GM10266 (cell line): ENCODE measurements around the gene GCDH.

Source experiments
- DNase-seq: peaks from one replicate; pipeline ENCODE4 v3.0.0; 2012; ENCODE audit errors: extremely low spot score
- CTCF ChIP-seq: IDR thresholded peaks from 2 replicates; pipeline ENCODE4 v1.5.1; 2012; ENCODE audit warnings: mild to moderate bottlenecking, low read depth; ENCODE audit not compliant: control insufficient read depth, insufficient read depth; ENCODE audit errors: missing control alignments

The GCDH gene

GRCh38 chr19:12858041-12858928 is 32.7 kb upstream of the GCDH start:
- no peak for TF ChIP-seq CTCF
- DNase-seq, result no peak

DNA sequence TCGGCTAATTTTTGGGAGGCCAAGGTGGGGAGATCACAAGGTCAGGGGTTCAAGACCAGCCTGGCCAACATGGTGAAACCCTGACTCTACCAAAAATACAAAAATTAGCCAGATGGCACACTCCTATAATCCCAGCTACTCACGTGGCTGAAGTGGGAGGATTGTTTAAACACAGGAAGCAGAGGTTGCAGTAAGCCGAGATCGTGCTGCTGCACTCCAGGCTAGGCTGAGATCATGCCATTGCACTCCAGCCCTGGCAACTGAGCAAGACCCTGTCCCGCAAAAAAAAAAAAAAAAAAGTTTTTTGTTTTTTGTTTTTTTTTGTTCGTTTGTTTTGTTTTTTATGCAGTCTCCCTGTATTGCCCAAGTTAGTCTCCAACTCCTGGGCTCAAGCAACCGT is 31.4 kb upstream of the GCDH start:
- no peak for DNase-seq
- no peak for TF ChIP-seq CTCF

DNA sequence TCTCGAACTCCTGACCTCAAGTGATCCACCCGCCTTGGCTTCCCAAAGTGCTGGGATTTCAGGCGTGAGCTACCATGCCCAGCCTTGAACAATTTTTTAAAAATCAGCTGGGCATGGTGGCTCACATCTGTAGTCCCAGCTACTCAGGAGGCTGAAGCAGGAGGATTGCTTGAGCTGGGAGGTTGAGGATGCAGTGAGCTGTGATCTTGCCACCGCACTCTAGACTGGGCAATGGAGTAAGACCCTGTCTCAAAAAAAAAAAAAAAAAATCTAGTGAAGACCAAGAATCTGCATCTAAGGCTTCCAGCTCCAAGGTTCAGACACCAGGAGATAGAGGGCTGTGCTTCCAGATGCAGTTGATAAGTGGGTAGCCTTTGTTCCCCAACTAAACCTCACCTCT is 26.8 kb upstream of the GCDH start:
- no peak for DNase-seq
- TF ChIP-seq CTCF, result no peak

GRCh38 chr19:12864721-12865715 is 25.9 kb upstream of the GCDH start:
- no peak for TF ChIP-seq CTCF
- DNase-seq, result no peak

DNA sequence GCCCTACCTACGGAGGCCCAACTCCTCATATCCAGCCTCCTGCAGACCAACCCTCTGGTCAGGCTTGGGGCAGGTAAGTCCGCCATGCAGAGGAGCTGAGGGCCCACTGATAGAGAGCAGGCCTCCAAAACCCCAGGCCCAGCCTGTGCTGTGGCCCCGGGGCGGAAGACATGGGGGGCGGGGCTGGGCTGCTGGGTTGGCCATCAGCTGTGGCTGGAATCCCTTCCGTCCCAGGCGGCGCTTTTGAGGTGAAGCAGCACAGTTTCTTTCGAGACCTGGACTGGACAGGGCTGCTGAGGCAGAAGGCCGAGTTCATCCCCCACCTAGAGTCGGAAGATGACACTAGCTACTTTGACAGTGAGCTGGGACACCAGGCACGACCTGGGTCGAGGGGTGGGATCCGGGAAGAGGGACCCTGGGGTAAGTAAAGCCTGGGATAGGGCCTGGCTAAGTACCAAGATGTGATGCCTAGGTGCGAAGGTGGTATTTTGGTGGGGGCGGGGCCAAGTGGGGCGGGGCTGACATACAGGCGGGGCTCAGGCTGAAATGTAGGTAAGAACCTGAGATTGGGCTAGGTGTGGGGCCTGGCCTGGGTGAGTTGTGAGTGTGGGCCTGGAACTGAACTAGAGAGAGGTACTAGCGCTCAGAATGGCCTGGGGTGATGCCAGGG is 25.1 kb upstream of the GCDH start:
- TF ChIP-seq CTCF, result no peak
- DNase-seq, result no peak

DNA sequence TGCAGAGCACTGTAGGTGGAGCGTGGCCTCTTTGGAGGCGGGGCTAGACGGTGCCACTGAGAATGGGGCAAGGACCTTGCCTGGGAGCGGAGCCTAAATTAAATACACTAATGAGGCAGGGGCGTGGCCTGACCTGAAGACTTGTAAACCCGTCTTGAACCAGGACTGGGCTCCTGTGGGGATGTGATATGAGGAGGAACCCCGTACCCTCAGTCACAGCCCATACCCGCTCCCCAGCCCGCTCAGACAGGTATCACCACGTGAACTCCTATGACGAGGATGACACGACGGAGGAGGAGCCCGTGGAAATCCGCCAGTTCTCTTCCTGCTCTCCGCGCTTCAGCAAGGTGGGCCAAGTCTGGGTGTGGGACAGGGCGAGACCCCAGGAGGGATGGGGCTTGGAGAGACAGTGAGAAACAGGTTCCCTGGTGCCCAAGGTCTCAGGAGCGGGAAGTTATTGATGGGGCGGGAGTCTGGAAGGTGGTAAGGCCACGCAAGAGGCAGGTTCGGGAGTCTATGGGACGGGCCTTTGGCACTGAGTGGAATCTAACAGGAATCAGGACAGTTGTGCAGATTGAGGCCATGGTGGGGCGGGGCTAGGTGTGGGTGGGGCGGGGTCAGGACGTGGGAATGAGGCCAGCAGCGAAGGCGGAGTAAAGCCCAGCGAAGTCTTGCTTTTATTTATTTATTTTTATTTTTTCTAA is 24.4 kb upstream of the GCDH start:
- DNase-seq, result no peak
- no peak for TF ChIP-seq CTCF
